Calu3 (cell line): ENCODE measurements around the gene EYA3. TPM values are rescaled to one million over a fixed set of nuclear protein-coding genes. Genes with fewer than 3 reads are reported as not detected.

Source experiments
- BruUV-seq: library from RNA; stranded (reverse); fragments of 400-500 nt; replicated peaks from 2 replicates; lab custom pipeline; 2021; lab: Mats Ljungman, UMichigan
- CTCF ChIA-PET: fragments of 300-600 bp; sonication (Branson Sonifier 250); formaldehyde crosslinking; loops from one replicate; lab custom pipeline; 2022; ENCODE audit warnings: antibody characterized with exemption; lab: Charles Lee
- DNase-seq: peaks from one replicate; pipeline ENCODE4 v3.0.0; 2022
- H3K27ac Mint-ChIP-seq: one replicate; pipeline ENCODE4 v1.8.0; 2022; ENCODE audit warnings: mixed read lengths; ENCODE audit not compliant: unreplicated experiment
- H3K27me3 Mint-ChIP-seq: one replicate; pipeline ENCODE4 v1.8.0; 2022; ENCODE audit warnings: mixed read lengths; ENCODE audit not compliant: unreplicated experiment
- H3K36me3 Mint-ChIP-seq: one replicate; pipeline ENCODE4 v1.8.0; 2022; ENCODE audit warnings: mild to moderate bottlenecking, moderate library complexity, mixed read lengths; ENCODE audit not compliant: insufficient read depth, unreplicated experiment
- H3K4me1 Mint-ChIP-seq: one replicate; pipeline ENCODE4 v1.8.0; 2022; ENCODE audit warnings: mild to moderate bottlenecking, low read depth, mixed read lengths; ENCODE audit not compliant: unreplicated experiment
- H3K4me3 Mint-ChIP-seq: one replicate; pipeline ENCODE4 v1.8.0; 2022; ENCODE audit warnings: mild to moderate bottlenecking, low read depth, moderate library complexity, mixed read lengths; ENCODE audit not compliant: unreplicated experiment
- H3K9me3 Mint-ChIP-seq: one replicate; pipeline ENCODE4 v1.8.0; 2022; ENCODE audit warnings: low read depth, mixed read lengths; ENCODE audit not compliant: unreplicated experiment
- CTCF ChIP-seq: fragments of 200-600 bp; IDR thresholded peaks from one replicate; pipeline ENCODE4 v1.8.0; 2022; ENCODE audit warnings: antibody characterized with exemption; ENCODE audit not compliant: unreplicated experiment
- intact Hi-C: fragments of 100-400 bp; cut with micrococcal nuclease; formaldehyde crosslinking; loops from one replicate; pipeline ENCODE4 v1.10.0; 2022; ENCODE audit not compliant: unreplicated experiment
- total RNA-seq: library from RNA; stranded (reverse); gene quantifications from 2 replicates; pipeline ENCODE4 v1.2.3, GENCODE V29; 2022

The EYA3 gene
- total RNA-seq, 1 experiment from 2014 or later = 18.8 TPM

DNA sequence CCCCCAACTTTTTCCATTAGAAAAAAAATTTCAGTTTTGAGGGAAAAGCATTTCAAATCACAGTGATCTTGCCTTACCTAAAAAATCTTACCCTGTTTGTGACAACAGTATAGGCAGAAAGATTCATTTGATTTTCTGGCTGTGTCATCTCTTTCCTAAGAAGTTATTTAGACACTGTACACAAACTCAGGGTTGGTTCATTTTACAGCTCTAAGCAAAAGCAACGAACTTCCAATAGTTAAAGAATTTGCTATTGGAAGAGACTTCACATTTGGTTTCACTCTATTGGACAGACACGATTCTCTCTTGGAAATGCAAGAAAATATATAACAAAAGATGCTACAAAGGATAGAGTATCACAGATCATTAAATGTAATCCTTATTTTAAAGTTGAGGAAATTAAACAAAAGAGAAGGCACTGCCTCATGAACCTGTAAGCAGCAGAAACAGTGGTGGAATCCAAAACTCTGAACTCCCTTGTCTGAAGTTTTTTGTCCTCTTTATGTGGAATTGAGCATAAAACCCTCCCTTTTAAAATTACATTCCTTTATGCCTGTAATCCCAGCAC is 20.8 kb downstream of the EYA3 start:
- H3K4me1 Mint-ChIP-seq = peaks cover 18% of the 10 kb centered on the region
- BruUV-seq = no TSS peak
- no peak for DNase-seq
- H3K9me3 Mint-ChIP-seq = no peaks in the 10 kb centered on the region
- H3K27ac Mint-ChIP-seq = no peak overlapping the region
- no peak for TF ChIP-seq CTCF
- intact Hi-C loops = no loop called here
- H3K36me3 Mint-ChIP-seq = no peaks in the 10 kb centered on the region
- CTCF ChIA-PET = interaction anchor here (0.9 kb wide), 1 partner anchor 12 kb away, joined by 4 read pairs; no protein-coding TSS in a partner anchor
- H3K4me3 Mint-ChIP-seq = no peak overlapping the region
- no peaks in the 10 kb centered on the region for H3K27me3 Mint-ChIP-seq

DNA sequence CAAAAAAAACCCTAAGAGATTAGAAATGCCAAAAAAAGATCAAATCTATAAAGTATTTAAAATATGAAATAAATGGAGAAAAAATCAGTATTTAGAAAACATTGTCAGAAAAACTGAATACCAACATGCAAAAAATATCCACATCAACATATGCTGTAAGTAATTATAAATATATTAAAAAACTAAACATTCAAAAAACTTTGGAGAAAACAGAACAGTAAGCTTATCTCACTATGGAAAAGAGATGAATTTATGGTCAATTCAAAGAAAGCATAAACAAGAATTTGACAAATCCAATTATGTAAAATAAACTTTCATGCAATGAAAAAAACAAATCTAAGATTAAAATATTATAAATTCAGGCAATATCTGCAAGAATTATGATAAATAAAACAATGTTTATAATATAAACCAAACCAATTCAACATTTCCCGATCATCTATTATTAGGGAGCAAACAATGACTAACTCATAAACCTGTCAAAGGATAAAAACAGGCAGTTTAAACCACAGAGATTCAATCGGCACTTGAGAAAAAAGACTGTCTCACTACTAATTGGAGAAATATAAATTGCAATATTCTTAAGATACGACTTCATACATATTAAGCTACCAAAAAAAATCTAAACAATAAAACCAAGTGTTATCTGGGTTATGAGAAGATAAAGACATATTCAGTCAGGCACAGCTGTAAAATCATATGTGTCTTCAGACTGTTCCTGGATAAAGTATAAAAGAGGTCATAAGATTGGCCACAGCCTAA is 21.8 kb downstream of the EYA3 start:
- no peaks in the 10 kb centered on the region for H3K36me3 Mint-ChIP-seq

DNA sequence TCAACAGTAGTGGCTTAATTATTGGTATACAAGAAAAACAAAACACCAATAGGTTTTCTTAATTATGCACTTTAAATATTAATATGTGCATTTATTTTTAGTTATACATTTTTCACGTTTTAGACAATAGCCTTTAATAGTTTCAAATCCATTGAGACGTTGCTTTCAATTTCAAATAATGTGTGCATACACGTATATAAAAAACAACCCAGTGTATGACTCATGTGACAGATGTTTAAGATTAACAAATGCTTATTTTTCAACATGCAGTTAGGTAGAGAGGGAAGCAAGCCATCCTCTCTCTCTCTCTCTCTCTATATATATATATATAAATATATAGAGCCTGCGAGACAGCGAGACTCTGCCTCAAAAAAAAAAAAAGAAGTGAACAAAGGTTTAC is 24.3 kb downstream of the EYA3 start:
- BruUV-seq = no TSS peak
- Mint-ChIP-seq H3K4me3 (no peak overlapping the region), H3K9me3 (no peaks in the 10 kb centered on the region), H3K36me3 (no peaks in the 10 kb centered on the region), H3K4me1 (peaks cover 8% of the 10 kb centered on the region), H3K27me3 (no peaks in the 10 kb centered on the region), H3K27ac (no peak overlapping the region)
- intact Hi-C loops = no loop called here
- CTCF ChIA-PET = no interaction called here
- TF ChIP-seq CTCF = no peak
- no peak for DNase-seq

More for the DNA sequence above, 21.8 kb downstream of the EYA3 start:
- BruUV-seq = no TSS peak
- no peak for DNase-seq
- Mint-ChIP-seq H3K27ac (no peak overlapping the region), H3K4me1 (peaks cover 16% of the 10 kb centered on the region), H3K9me3 (no peaks in the 10 kb centered on the region), H3K27me3 (no peaks in the 10 kb centered on the region), H3K4me3 (no peak overlapping the region)
- CTCF ChIA-PET = interaction anchor here (0.5 to 0.9 kb wide), 3 partner anchors 13 to 577 kb away, joined by 3 to 4 read pairs (median 3); partner anchors contain the start of gene TAF12
- intact Hi-C loops = no loop called here
- TF ChIP-seq CTCF = no peak

- intact Hi-C loops = no loop called here
- H3K9me3 Mint-ChIP-seq = no peaks in the 10 kb centered on the region
- no peak overlapping the region for H3K4me3 Mint-ChIP-seq
- no TSS peak for BruUV-seq
- no peaks in the 10 kb centered on the region for H3K27me3 Mint-ChIP-seq
- no peak for DNase-seq
- no peaks in the 10 kb centered on the region for H3K36me3 Mint-ChIP-seq
- CTCF ChIA-PET = interaction anchor here (0.6 kb wide), 1 partner anchor 25 kb away, joined by 3 read pairs; no protein-coding TSS in a partner anchor
- no peak overlapping the region for H3K27ac Mint-ChIP-seq
- peaks cover 8% of the 10 kb centered on the region for H3K4me1 Mint-ChIP-seq
- no peak for TF ChIP-seq CTCF
Observed at GRCh38 chr1:28062806-28063205, 25.6 kb downstream of the EYA3 start.
